SU-DHL-6 (cell line): ENCODE data around the gene TOLLIP.

ENCODE experiments used
- EZH2phosphoT487 ChIP-seq: fragments of 200-600 bp; sonication (generic), shearing (Covaris generic); conservative IDR thresholded peaks from 2 replicates; pipeline ENCODE4 v1.6.1; 2018; ENCODE audit warnings: mild to moderate bottlenecking, antibody characterized with exemption, low read length, moderate library complexity, mixed read lengths
- TF ChIP-seq, protein P1 (sequence below): fragments of 200-600 bp; sonication (generic); IDR thresholded peaks from one replicate; pipeline ENCODE4 v1.5.1; 2017; ENCODE audit warnings: antibody characterized with exemption, mild to moderate bottlenecking, low read length, moderate library complexity; ENCODE audit not compliant: insufficient read depth, poor library complexity, severe bottlenecking

DNA sequence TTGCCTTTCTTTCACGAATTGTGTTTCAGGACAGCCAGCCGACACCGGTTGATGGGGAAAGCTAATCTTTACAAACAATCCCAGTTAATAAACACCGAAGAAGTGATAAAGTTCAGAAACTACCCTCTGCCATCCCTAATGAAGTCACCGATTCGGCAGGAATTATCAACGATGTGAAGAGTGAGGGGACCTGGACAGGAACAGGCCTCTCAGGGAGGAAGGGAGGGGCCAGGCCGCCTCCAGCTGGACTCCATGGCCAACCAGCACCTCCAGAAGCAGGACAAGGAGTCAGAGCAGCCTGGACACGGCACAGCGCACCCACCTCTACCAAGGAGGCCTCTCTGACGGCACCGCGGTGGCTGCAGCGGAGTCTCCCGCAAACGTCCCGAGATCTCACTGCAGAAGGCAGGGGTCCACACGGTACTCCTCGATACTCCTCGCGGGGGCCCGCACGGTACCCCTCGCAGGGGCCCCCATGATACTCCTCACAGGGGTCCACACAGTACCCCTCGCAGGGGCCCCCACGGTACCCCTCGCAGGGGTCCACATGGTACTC, 3.9 kb downstream of the TOLLIP start:
- no peak for TF ChIP-seq EZH2phosphoT487
- TF ChIP-seq, protein P1, sequence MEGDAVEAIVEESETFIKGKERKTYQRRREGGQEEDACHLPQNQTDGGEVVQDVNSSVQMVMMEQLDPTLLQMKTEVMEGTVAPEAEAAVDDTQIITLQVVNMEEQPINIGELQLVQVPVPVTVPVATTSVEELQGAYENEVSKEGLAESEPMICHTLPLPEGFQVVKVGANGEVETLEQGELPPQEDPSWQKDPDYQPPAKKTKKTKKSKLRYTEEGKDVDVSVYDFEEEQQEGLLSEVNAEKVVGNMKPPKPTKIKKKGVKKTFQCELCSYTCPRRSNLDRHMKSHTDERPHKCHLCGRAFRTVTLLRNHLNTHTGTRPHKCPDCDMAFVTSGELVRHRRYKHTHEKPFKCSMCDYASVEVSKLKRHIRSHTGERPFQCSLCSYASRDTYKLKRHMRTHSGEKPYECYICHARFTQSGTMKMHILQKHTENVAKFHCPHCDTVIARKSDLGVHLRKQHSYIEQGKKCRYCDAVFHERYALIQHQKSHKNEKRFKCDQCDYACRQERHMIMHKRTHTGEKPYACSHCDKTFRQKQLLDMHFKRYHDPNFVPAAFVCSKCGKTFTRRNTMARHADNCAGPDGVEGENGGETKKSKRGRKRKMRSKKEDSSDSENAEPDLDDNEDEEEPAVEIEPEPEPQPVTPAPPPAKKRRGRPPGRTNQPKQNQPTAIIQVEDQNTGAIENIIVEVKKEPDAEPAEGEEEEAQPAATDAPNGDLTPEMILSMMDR: no peak
